IMR-90 (cell line): Measurements from ENCODE around the gene MTMR3. TPM values are rescaled to one million over a fixed set of nuclear protein-coding genes. Genes with fewer than 3 reads are reported as not detected.

Source experiments
- ATAC-seq: fragments of 200-7000 bp; cut with Tn5 transposase; 2 replicates; pipeline ENCODE4 v1.9.1; 2020; ENCODE audit warnings: low read depth, mild to moderate bottlenecking, moderate library complexity
- BruUV-seq: library from RNA; stranded (reverse); fragments of 400-500 nt; replicated peaks from 2 replicates; lab custom pipeline; 2021; lab: Mats Ljungman, UMichigan
- CTCF ChIA-PET: fragments of 300-600 bp; formaldehyde crosslinking; extraction: SDS; loops from one replicate; lab custom pipeline; 2021; ENCODE audit warnings: antibody characterized with exemption; lab: Yijun Ruan, JAX
- POLR2A ChIA-PET: fragments of 300-600 bp; sonication (Branson Sonifier 250); formaldehyde crosslinking; loops from one replicate; lab custom pipeline; 2022; ENCODE audit warnings: antibody characterized with exemption; ENCODE audit not compliant: unreplicated experiment; lab: Charles Lee
- DNase-seq: peaks from one replicate; pipeline ENCODE4 v3.0.0; 2013
- H2AFZ ChIP-seq: replicated peaks from 2 replicates; pipeline ENCODE3; 2013; ENCODE audit warnings: low read length, mild to moderate bottlenecking; ENCODE audit not compliant: poor library complexity
- H2AK5ac ChIP-seq: 2 replicates; pipeline ENCODE4 v1.6.1; 2013; ENCODE audit warnings: low read depth, low read length, inconsistent platforms
- H2AK9ac ChIP-seq: replicated peaks from 2 replicates; pipeline ENCODE3; 2013; ENCODE audit warnings: mild to moderate bottlenecking, low read depth, low read length, moderate library complexity; ENCODE audit not compliant: poor library complexity
- H2BK120ac ChIP-seq: 2 replicates; pipeline ENCODE4 v1.6.1; 2013; ENCODE audit warnings: low read depth, low read length, inconsistent platforms
- H2BK15ac ChIP-seq: 3 replicates; pipeline ENCODE4 v1.6.1; 2013; ENCODE audit warnings: low read depth, low read length, inconsistent platforms
- H2BK20ac ChIP-seq: 2 replicates; pipeline ENCODE4 v1.6.1; 2013; ENCODE audit warnings: low read depth, mild to moderate bottlenecking, inconsistent platforms, low read length, moderate library complexity
- H2BK5ac ChIP-seq: 2 replicates; pipeline ENCODE4 v1.6.1; 2013; ENCODE audit warnings: mild to moderate bottlenecking, low read depth, low read length, inconsistent platforms; ENCODE audit not compliant: poor library complexity, severe bottlenecking
- H3K14ac ChIP-seq: replicated peaks from 2 replicates; pipeline ENCODE4 v1.6.1; 2013; ENCODE audit warnings: low read depth, low read length, inconsistent platforms
- H3K18ac ChIP-seq: 2 replicates; pipeline ENCODE4 v1.6.1; 2013; ENCODE audit warnings: low read depth, low read length, control low read depth
- H3K23ac ChIP-seq: 2 replicates; pipeline ENCODE4 v1.6.1; 2013; ENCODE audit warnings: low read depth, low read length, inconsistent platforms
- H3K27ac ChIP-seq: 2 replicates; pipeline ENCODE4 v1.5.1; 2013; ENCODE audit warnings: mild to moderate bottlenecking, control low read depth, low read length; ENCODE audit not compliant: insufficient read depth
- H3K27me3 ChIP-seq: 2 replicates; pipeline ENCODE4 v1.6.1; 2013; ENCODE audit warnings: low read length; ENCODE audit not compliant: control insufficient read depth, insufficient read depth
- H3K36me3 ChIP-seq: 2 replicates; pipeline ENCODE4 v1.6.1; 2013; ENCODE audit warnings: low read length, mixed read lengths; ENCODE audit not compliant: control insufficient read depth, insufficient read depth
- H3K4ac ChIP-seq: 2 replicates; pipeline ENCODE4 v1.6.1; 2013; ENCODE audit warnings: low read depth, low read length, inconsistent platforms
- H3K4me1 ChIP-seq: 2 replicates; pipeline ENCODE4 v1.6.1; 2013; ENCODE audit warnings: low read length, mixed read lengths; ENCODE audit not compliant: control insufficient read depth, insufficient read depth
- H3K4me2 ChIP-seq: 2 replicates; pipeline ENCODE4 v1.6.1; 2013; ENCODE audit warnings: low read depth, mild to moderate bottlenecking, control low read depth, low read length, moderate library complexity
- H3K4me3 ChIP-seq: 2 replicates; pipeline ENCODE4 v1.5.1; 2013; ENCODE audit warnings: low read depth, mild to moderate bottlenecking, control low read depth, low read length, moderate library complexity; ENCODE audit not compliant: insufficient read depth
- H3K56ac ChIP-seq: 2 replicates; pipeline ENCODE4 v1.6.1; 2013; ENCODE audit warnings: low read length, inconsistent platforms; ENCODE audit not compliant: insufficient read depth; ENCODE audit errors: extremely low read depth
- H3K79me1 ChIP-seq, 2 experiments: 2 replicates each; pipeline ENCODE4 v1.6.1; 2013; ENCODE audit warnings: low read length in 2 of 2, inconsistent platforms in 1 of 2, low read depth in 1 of 2
- H3K9ac ChIP-seq: 2 replicates; pipeline ENCODE4 v1.6.1; 2013; ENCODE audit warnings: low read depth, low read length, control low read depth
- H3K9me1 ChIP-seq: 2 replicates; pipeline ENCODE4 v1.6.1; 2013; ENCODE audit warnings: low read length, inconsistent platforms; ENCODE audit not compliant: insufficient read depth
- H3K9me3 ChIP-seq: 2 replicates; pipeline ENCODE4 v1.6.1; 2013; ENCODE audit warnings: low read length; ENCODE audit not compliant: control insufficient read depth, insufficient read depth
- H4K20me1 ChIP-seq: 2 replicates; pipeline ENCODE4 v1.6.1; 2013; ENCODE audit warnings: low read length, inconsistent platforms; ENCODE audit not compliant: insufficient read depth
- H4K5ac ChIP-seq: 2 replicates; pipeline ENCODE4 v1.6.1; 2013; ENCODE audit warnings: mild to moderate bottlenecking, low read depth, low read length, control low read depth
- H4K8ac ChIP-seq, 2 experiments: 2 replicates each; pipeline ENCODE4 v1.6.1; 2013; ENCODE audit warnings: low read depth in 2 of 2, low read length in 2 of 2, control low read depth in 1 of 2, inconsistent platforms in 1 of 2
- H4K91ac ChIP-seq: 2 replicates; pipeline ENCODE4 v1.6.1; 2013; ENCODE audit warnings: low read depth, low read length, inconsistent platforms; ENCODE audit not compliant: insufficient read depth
- CHD1 ChIP-seq: IDR thresholded peaks from 2 replicates; pipeline ENCODE4 v1.6.1; 2012; ENCODE audit warnings: low read depth, low read length, improper control_type of control experiment
- CTCF ChIP-seq: conservative IDR thresholded peaks from 2 replicates; pipeline ENCODE4 v1.5.1; 2012; ENCODE audit warnings: mild to moderate bottlenecking, low read depth, low read length, improper control_type of control experiment
- FOS ChIP-seq: fragments of 150-350 bp; IDR thresholded peaks from 2 replicates; pipeline ENCODE4 v1.6.1; 2016; ENCODE audit warnings: low read depth, low read length
- MAFK ChIP-seq: IDR thresholded peaks from 2 replicates; pipeline ENCODE4 v1.6.1; 2012; ENCODE audit warnings: low read depth, low read length, improper control_type of control experiment
- MAZ ChIP-seq: IDR thresholded peaks from 2 replicates; pipeline ENCODE4 v1.6.1; 2012; ENCODE audit warnings: low read depth, mild to moderate bottlenecking, low read length, improper control_type of control experiment, moderate library complexity, borderline replicate concordance
- MXI1 ChIP-seq: IDR thresholded peaks from 2 replicates; pipeline ENCODE4 v1.6.1; 2012; ENCODE audit warnings: low read depth, mild to moderate bottlenecking, low read length, moderate library complexity, borderline replicate concordance
- NFE2L2 ChIP-seq: fragments of 150-350 bp; IDR thresholded peaks from 2 replicates; pipeline ENCODE4 v1.6.1; 2016; ENCODE audit warnings: low read depth, mild to moderate bottlenecking, low read length
- POLR2A ChIP-seq: IDR thresholded peaks from 2 replicates; pipeline ENCODE4 v1.6.1; 2012; ENCODE audit warnings: mild to moderate bottlenecking, low read depth, low read length
- RFX5 ChIP-seq: IDR thresholded peaks from 2 replicates; pipeline ENCODE4 v1.8.0; 2012; ENCODE audit warnings: low read depth, mild to moderate bottlenecking, low read length, moderate library complexity
- SMC3 ChIP-seq: fragments of 150-350 bp; IDR thresholded peaks from 2 replicates; pipeline ENCODE4 v1.6.1; 2016; ENCODE audit warnings: low read depth, mild to moderate bottlenecking, antibody characterized with exemption, low read length, moderate library complexity
- USF2 ChIP-seq: fragments of 150-350 bp; IDR thresholded peaks from 2 replicates; pipeline ENCODE4 v1.6.1; 2017; ENCODE audit warnings: mild to moderate bottlenecking, antibody characterized with exemption, low read length, low read depth
- WGBS, 2 experiments: methylation state at CpG; one replicate each; pipeline versions ENCODE4 v1.1.5 to v1.1.7; 2013; ENCODE audit warnings: missing lambda C conversion rate in 2 of 2; ENCODE audit not compliant: insufficient read length in 1 of 2; ENCODE audit errors: extremely low coverage in 2 of 2; 5-methylcytosine and 5-hydroxymethylcytosine counted together
- dilution Hi-C: fragments of 300-500 bp; cut with HindIII; formaldehyde crosslinking; loops from one replicate; pipeline ENCODE4 v1.14.3; 2018; ENCODE audit warnings: low sequenced_read_pairs; ENCODE audit not compliant: unreplicated experiment
- in situ Hi-C: fragments of 300-500 bp; cut with MboI; formaldehyde crosslinking; loops from 3 replicates; pipeline ENCODE4 v1.14.3; 2019; ENCODE audit warnings: low sequenced_read_pairs, inconsistent platforms, mixed read lengths
- intact Hi-C: fragments of 100-400 bp; cut with micrococcal nuclease; formaldehyde crosslinking; loops from 2 replicates; pipeline ENCODE4 v1.10.0; 2022
- polyA plus RNA-seq, 3 experiments: library from polyadenylated mRNA; depleted of rRNA; stranded (reverse); fragments of >200 nt; gene quantifications; 2 replicates each; pipeline ENCODE4 v1.2.3, GENCODE V29; 2012; ENCODE audit warnings: low replicate concordance in 1 of 3
- total RNA-seq: library from RNA; depleted of rRNA; stranded (reverse); fragments of >200 nt; gene quantifications from 2 replicates; pipeline ENCODE4 v1.2.3, GENCODE V29; 2012

MTMR3 gene
- total and polyA plus RNA-seq, 2 of the 4 experiments (the other 2 are of a cell fraction), result 21.3 to 29.4 TPM

- no peak overlapping the region for H2AFZ ChIP-seq
- no peaks in the 10 kb centered on the region for H3K36me3 ChIP-seq
- H3K23ac ChIP-seq, result no peak overlapping the region
- H4K8ac ChIP-seq, result no peak overlapping the region
- no peak overlapping the region for H2BK5ac ChIP-seq
- H4K5ac ChIP-seq, result no peak overlapping the region
- ATAC-seq (no peak), DNase-seq (no peak)
- no peaks in the 10 kb centered on the region for H3K79me1 ChIP-seq
- H3K4me3 ChIP-seq, result no peak overlapping the region
- no peak overlapping the region for H4K91ac ChIP-seq
- no peak overlapping the region for H2BK15ac ChIP-seq
- no CpG with 5 or more reads among the region's 5 CpGs for WGBS, 2 experiments
- in situ Hi-C loops (no loop called here), dilution Hi-C loops (no loop called here), intact Hi-C loops (no loop called here)
- no peak overlapping the region for H3K4me2 ChIP-seq
- no peak overlapping the region for H3K18ac ChIP-seq
- H3K27me3 ChIP-seq, result peaks cover 4% of the 10 kb centered on the region
- H3K9ac ChIP-seq, result no peak overlapping the region
- H3K9me3 ChIP-seq, result no peaks in the 10 kb centered on the region
- no peak overlapping the region for H3K14ac ChIP-seq
- H3K9me1 ChIP-seq, result no peaks in the 10 kb centered on the region
- H3K27ac ChIP-seq, result no peak overlapping the region
- no peak overlapping the region for H2BK20ac ChIP-seq
- no peak overlapping the region for H2BK120ac ChIP-seq
- ChIA-PET CTCF (no interaction called here), POLR2A (no interaction called here)
- no peaks in the 10 kb centered on the region for H4K20me1 ChIP-seq
- no peak overlapping the region for H3K56ac ChIP-seq
- H2AK9ac ChIP-seq, result no peak overlapping the region
- 0 out of 2 replicates have a peak, but pooled peaks cover 2% of the 10 kb centered on the region for H3K4me1 ChIP-seq
- TF ChIP-seq MAFK, result no peak
- TF ChIP-seq MXI1, result no peak
- no peak for TF ChIP-seq POLR2A
- no peak for TF ChIP-seq FOS
- TF ChIP-seq USF2, result no peak
- no peak for TF ChIP-seq CHD1
- no peak for TF ChIP-seq NFE2L2
- no peak for TF ChIP-seq MAZ
- TF ChIP-seq CTCF, result no peak
- TF ChIP-seq RFX5, result no peak
- TF ChIP-seq SMC3, result no peak
- no peak overlapping the region for H2AK5ac ChIP-seq
- no peak overlapping the region for H3K4ac ChIP-seq
- no TSS peak for BruUV-seq
Measured at GRCh38 chr22:29872989-29873388, 10.0 kb upstream of the MTMR3 start.
